DMS153 (cell line): ENCODE data around the gene PEMT.

Experiments
- DNase-seq: peaks from one replicate; lab custom pipeline; 2025; lab: John Stamatoyannopoulos, UW

PEMT gene

GRCh38 chr17:17570798-17571716 is 20.5 kb downstream of the PEMT start:
- no peak for DNase-seq

DNA sequence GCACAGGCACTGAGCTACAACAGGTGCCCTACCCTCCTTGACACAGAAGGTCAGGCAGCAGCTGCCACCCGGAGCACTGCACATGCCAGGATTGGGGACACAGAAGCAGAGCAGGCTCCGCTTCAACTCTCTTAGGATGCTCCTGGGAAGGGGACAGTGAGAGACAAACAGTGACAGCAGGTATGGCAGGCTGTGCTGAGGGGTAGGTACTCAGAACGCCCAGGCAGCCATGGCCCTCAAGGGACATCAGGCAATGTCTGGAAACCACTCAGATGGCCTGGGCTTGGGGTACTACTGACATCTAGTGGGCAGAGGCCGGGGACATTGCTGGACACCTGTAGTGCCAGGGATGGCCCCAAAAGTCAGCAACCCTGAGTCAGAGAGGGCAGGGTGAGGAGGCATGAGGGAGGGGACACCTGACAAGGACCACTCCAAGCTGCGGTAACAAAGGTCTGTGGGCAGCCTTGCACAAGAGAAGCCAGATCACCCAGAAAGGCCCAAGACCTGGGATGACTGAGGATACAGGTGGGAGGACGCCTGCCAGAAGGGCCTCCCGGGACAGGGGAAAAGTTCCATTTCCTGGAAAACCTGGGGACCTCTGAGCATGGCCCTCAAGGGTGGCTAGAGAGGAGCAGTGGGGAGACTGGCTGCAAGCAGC is 21.2 kb downstream of the PEMT start:
- DNase-seq: no peak

- no peak for DNase-seq
Observed at GRCh38 chr17:17569691-17570090, 21.8 kb downstream of the PEMT start.

DNA sequence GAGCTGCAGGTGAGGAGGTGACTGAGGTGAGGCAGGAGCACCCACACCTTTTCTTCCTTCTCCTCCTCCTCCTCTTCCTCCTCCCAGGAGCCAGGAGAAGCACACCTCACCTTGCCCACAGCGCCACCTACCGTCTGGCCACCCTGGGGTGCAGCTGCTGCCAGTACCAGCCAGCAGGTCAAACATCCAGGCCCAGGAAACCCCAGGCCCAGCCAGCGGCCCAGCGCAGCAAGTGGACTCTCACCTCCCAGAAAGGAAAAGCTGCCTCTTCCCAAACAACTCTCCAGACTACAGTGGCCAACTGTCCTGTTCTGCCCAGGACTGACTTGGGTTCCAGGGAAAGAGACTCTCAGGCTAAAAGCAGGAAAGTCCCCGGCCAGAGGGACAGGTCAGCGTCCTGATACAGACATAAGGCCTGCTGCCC is 22.7 kb downstream of the PEMT start:
- DNase-seq: peak; percentile 2

- no peak for DNase-seq
Observed at GRCh38 chr17:17567631-17568030, 23.9 kb downstream of the PEMT start.

DNA sequence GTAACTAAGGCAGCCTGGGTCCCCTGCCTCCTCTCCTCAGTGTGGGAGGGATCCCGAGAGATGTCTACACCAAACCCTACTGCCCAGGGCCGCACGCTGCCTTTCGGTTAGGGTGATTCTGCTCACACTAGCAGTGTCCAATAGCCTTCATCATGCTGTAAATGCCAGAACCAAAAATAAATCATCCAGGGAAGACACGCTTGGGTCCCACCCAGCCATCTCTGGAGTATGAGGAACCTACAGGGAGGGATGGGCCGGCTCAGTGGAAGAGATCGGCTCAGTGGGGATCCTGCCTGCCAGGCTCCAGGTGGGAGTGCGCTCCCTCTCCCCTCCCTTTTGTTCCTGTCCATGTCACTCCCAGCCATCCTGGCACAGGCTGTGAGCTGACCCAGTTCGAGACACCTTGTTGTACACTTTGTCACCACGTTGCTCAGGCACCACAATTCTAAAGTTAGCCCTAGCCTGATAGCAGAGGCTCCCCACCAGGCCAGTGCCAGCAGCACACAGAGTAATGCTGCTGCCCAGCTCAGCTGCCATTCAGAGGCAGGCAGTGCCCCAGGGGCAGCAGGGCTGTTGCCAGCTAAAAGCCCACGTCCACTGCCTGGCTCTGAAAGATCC is 24.5 kb downstream of the PEMT start:
- DNase-seq: no peak

DNA sequence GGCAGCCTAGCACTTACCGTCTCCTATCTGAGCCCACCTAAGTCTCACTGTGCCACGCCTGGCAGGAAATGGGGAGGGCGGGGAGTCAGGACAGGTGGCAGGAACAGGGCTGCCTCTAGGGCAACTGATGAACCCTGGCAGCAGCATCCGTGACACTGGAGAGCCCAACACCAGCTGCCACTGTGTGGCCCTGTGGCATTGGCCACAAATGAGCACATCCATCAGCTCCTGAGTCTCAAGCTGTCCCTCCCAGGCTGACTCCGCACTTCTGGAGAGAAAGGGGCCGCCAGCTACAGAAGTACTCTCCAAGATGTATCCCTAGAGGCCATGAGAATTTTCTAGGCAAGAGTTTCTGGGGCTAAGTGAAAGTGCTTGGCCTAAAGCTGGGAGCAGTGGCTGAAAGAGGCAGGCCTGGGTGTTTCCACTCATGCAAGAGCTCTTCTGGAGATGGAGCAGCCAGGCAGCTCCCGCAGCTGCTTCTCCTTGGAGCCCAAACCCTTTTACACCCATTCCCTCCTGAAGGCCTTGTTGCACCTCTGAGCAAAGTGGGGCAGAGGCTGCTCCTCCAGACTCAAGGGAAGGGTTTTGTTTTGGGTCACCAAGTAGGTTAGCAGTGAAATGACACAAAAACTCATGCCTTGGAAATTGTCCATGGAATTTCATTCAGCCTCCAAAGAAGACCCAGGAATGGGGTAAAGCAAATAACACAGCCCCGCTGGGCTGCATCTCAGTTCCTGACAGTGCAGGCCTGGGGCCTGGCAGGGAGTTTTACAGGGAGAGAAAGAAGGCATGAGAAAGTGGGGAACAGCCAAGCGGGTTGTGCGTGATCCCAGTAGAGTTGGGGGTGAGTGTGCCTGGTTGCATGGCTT is 25.8 kb downstream of the PEMT start:
- DNase-seq: no peak

- no peak for DNase-seq
Observed at GRCh38 chr17:17564896-17565295, 26.6 kb downstream of the PEMT start.

DNA sequence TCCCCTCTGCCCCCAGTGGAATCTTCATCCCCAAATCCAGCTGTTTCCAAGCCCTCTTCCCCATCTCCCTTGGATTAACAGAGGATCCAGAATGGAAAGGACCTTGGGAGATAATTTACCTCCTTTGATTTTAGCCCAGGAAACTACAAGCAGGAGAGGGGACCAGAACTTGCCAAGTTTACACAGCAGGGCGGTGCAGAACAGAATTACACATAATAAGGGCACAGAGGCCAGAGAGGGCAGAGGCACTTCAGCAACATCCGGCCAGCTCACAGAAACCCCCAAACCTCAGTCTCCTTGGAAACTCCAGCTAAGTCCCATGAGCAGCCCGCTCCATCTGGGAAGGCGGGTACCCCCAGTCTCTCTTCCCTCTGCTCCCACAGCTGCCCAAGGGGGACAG is 27.2 kb downstream of the PEMT start:
- DNase-seq: no peak

DNA sequence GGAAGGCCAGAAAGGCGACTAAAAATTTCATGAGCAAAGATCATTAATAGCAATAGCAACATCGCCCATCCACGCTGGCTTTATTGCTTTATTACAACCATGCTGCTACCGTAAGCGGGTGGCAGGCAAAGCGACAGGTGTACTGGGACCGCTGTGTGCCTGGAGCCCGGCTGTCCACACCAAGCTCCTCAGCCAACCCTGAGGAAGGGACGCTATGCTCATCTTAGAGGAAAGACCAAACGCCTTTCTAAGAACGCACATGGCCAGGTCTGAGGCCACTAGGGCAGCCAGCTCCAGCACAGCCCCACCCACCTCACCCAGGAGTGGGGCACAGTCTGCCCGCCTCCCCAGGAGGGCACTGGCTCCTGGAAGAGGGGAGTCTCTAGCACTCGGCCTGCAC is 28.0 kb downstream of the PEMT start:
- DNase-seq: no peak

- DNase-seq: no peak
Observed at GRCh38 chr17:17562146-17562511, 29.4 kb downstream of the PEMT start.

GRCh38 chr17:17561408-17562145 is 29.9 kb downstream of the PEMT start:
- peak; percentile 38 for DNase-seq

DNA sequence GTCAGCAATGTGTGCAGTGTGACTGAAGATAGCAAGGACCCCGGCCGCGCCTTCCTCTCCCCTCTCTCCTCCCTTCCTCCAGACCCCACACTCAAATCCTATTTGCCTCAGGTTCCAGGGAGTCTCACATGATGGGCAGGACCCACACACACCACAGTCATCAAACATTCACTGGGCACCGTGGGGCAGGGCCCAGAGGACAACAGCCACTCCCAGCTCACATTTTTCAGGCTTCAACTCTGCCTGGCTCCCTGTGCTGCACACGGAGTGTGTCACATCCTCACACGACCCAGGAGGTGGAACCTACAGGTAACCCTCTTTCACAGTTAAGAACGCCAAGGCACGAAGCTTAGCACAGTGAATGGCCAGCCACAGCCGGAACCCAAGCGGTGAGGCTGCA is 30.5 kb downstream of the PEMT start:
- no peak for DNase-seq

DNA sequence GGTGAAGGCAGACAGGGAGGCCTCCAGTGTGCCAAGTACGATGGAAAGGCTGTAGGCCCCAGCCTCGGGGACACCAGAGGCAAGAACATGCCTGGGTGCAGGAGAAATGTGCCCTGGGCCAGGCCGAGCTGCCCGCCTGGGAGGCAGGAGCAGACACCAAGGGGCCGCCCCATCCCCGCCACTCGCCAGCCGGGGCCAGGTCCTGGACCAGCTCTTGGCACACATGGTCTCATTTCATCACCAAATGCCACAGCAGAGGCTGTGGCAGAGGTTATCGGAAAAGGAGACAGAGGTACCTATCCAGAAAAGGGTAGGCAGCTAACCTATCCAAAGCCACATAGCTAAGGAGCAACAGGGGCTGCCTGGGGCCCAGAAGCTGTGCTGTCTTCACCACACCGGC is 31.3 kb downstream of the PEMT start:
- no peak for DNase-seq

DNA sequence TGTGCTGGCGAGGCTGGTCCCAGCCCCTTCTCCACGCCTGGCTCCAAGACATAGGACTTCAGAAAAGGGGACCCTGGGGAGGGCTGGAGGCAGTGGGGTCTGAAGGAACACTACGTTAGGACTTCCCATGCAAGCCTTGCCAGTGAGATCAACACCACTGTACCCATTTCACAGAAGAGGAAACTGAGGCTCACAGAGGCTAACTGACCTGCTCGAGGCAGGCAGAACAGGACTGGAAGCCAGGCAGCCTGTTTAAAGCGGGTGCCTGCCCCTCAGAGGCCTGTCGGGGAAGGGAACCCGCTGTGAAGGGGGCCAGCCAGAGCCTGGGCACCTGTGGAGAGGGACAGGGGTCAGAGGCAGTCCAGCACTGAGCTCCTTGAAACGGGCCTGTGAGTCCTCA is 32.3 kb downstream of the PEMT start:
- no peak for DNase-seq

GRCh38 chr17:17558431-17558830 is 33.1 kb downstream of the PEMT start:
- no peak for DNase-seq

DNA sequence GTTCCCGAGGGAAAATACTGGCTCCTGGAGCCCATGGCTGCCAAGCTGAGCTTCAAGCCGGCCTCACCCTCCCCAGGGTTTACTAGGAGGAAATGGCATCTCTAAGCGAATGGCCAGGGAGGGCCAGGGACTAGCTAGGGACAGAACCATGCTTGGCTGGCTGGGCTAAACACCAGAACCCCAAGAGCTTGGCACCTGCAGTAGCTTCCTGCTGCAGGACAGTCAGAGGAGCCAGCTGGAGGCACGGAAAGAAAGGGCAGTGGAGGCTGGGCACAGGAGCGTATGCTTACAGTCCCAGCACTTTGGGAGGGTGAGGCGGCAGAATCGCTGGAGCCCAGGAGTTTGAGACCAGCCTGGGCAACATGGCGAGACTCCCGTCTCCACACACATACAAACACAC is 33.7 kb downstream of the PEMT start:
- DNase-seq: no peak

GRCh38 chr17:17556671-17557070 is 34.8 kb downstream of the PEMT start:
- no peak for DNase-seq

GRCh38 chr17:17555906-17556305 is 35.6 kb downstream of the PEMT start:
- no peak for DNase-seq

DNA sequence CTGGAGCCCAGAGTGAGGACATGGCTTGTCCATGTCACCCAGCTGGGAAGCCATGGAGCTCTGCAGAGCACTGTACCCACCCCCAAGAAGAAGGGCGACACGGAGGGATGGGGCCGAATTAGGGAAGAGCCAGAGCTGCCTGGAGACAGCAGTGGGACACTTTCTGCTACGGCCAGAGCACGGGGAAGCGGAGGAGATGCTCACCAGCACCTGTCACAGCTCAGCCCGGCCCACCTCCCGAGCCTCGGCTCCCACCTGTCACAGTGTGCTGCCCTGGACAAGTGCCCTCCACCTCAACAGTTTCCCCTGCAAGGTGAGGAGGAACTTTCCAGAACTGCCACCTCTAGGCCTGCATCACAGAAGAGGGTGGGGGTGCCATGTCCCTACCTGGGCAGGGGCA is 36.4 kb downstream of the PEMT start:
- DNase-seq: no peak

DNA sequence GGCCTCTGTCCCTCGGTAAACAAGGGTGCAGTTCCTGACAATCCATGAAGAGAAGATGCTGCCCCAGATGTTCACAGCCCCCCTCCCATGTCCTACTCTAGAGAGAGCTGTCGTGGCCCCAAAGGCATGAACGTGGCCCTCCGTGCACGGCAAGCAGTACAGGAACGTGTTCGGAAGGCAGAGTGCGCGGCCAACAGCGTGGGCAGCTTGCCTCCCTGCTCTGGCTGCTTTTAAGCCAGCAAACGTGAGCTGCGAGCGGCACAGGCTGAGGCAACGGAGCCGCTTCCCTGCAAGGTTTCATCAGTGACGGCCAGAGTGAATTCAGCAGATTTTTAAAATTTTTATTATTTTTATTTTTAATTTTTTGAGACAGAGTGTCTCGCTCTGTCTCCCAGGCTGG is 37.2 kb downstream of the PEMT start:
- DNase-seq: no peak
